ENCODE data around the gene MEGF6.

DNA sequence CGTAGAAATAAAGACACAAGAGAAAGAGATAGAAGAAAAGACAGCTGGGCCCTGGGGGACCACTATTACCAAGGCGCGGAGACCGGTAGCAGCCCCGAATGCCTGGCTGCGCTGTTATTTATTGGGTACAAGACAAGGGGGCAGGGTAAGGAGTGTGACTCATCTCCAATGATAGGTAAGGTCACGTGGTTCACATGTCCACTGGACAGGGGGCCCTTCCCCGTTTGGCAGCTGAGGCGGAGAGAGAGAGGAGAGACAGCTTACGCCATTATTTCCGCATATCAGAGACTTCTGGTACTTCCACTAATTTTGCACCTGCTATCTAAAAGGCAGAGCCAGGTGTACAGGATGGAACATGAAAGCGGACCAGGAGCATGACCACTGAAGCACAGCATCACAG, 9.4 kb upstream of the MEGF6 start:
- TF ChIP-seq POLR2A (IDR thresholded peaks at IDR 0.05; ENCODE audit: low read length): no peak
- TF ChIP-seq GATA1 (IDR thresholded peaks at IDR 0.05; ENCODE audit: low read depth, low read length): no peak

Measured in erythroblast (primary cell).